Body of pancreas (tissue), 4 donors: ENCODE data around the gene NPW. TPM values are rescaled to one million over a fixed set of nuclear protein-coding genes. Genes with fewer than 3 reads are reported as not detected.

ENCODE experiments used
- ATAC-seq: fragments of 150-250 bp; one replicate; pipeline ENCODE4 v1.9.1; 2016
- DNase-seq, 4 donors: peaks; one replicate each; pipeline ENCODE4 v3.0.0-alpha.2; 2019
- H3K27ac ChIP-seq, 4 donors: fragments of 200-600 bp; sonication (generic); 1 replicate in 3 of 4; 2 replicates in 1 of 4; pipeline versions ENCODE4 v1.5.1 to v1.6.1; 2016 to 2019; ENCODE audit warnings: mild to moderate bottlenecking in 1 of 4, mixed read lengths in 1 of 4, moderate library complexity in 1 of 4
- H3K27me3 ChIP-seq, 2 donors: fragments of 200-600 bp; sonication (generic); one replicate each; pipeline ENCODE4 v1.6.0; 2016; ENCODE audit warnings: mild to moderate bottlenecking in 1 of 2
- H3K36me3 ChIP-seq, 2 donors: fragments of 200-600 bp; sonication (generic); replicated peaks in 1 of 2; 2 replicates each; pipeline ENCODE4 v1.5.1; 2016; ENCODE audit warnings: low read depth in 2 of 2; ENCODE audit not compliant: insufficient read depth in 1 of 2
- H3K4me1 ChIP-seq: fragments of 200-600 bp; sonication (generic); one replicate; pipeline ENCODE4 v1.6.0; 2016
- H3K4me3 ChIP-seq, 2 donors: fragments of 200-600 bp; sonication (generic); 1 replicate in 1 of 2; 2 replicates in 1 of 2; pipeline ENCODE4 v1.5.1; 2016 to 2019
- H3K9me3 ChIP-seq, 3 donors: fragments of 200-600 bp; sonication (generic); 1 replicate in 2 of 3; 2 replicates in 1 of 3; pipeline ENCODE4 v1.5.1; 2016
- CTCF ChIP-seq, 7 experiments: fragments of 450-650 bp in 4 of 7; fragments of 200-600 bp in 3 of 7; sonication (generic) in 3 of 7; IDR thresholded peaks; one replicate each; pipeline ENCODE4 v1.5.1; 2016 to 2019; ENCODE audit warnings: antibody characterized with exemption in 7 of 7
- POLR2A ChIP-seq, 3 donors: fragments of 450-650 bp; IDR thresholded peaks; one replicate each; pipeline ENCODE4 v1.6.1; 2016; ENCODE audit warnings: antibody characterized with exemption in 3 of 3, mild to moderate bottlenecking in 2 of 3
- WGBS, 2 donors: methylation state at CpG; one replicate each; pipeline ENCODE4 v1.1.5; 2017; 5-methylcytosine and 5-hydroxymethylcytosine counted together
- intact Hi-C: fragments of 100-400 bp; cut with DNase I; formaldehyde crosslinking; loops from one replicate; pipeline ENCODE4 v1.15.1; 2023
- total RNA-seq, 2 donors: library from RNA; depleted of rRNA; stranded (reverse); fragments of >200 nt; gene quantifications; one replicate each; pipeline ENCODE4 v1.1.0, GENCODE V29; 2016

Gene NPW
- total RNA-seq, 2 donors from 2014 or later = not detected

DNA sequence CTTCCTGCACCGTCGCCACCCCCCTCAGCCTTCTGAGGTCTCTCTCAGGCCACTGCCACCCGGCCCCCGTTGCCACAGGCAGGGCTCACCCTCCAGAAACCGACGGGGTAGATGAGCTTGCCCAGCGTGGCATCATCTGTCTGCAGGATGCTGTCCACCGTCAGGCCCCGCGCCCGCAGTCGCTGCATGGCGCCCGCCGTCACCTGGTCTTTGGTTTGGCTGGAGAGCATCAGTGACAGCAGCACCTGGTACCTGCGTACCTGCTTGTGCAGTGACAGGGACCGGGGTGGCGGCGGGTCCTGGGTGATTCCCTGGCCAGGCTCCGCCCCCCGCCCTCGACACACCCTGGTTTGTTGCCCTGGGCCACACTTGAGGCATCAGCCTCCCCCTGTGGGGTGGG lies 25.0 kb downstream of the NPW start:
- no peak for TF ChIP-seq CTCF (IDR thresholded peaks at IDR 0.05)
- Histone ChIP-seq H3K36me3 (no peaks in the 10 kb centered on the region), H3K9me3 (no peaks in the 10 kb centered on the region), H3K4me1 (peaks cover 29% of the 10 kb centered on the region), H3K27ac (no peak overlapping the region), H3K27me3 (no peaks in the 10 kb centered on the region), H3K4me3 (no peak overlapping the region)
- intact Hi-C loops = no loop called here
- WGBS, 2 donors = 88 to 96% methylated on average over 18 to 22 of the region's 22 CpGs
- DNase-seq (no peak), ATAC-seq (no peak)

GRCh38 chr16:2045965-2046892 lies 26.6 kb downstream of the NPW start:
- H3K4me3 ChIP-seq = no peak overlapping the region
- H3K4me1 ChIP-seq = peaks cover 18% of the 10 kb centered on the region
- H3K27ac ChIP-seq = peak overlapping the region in 2 of 4 donors; percentile 64 to 65
- DNase-seq = no peak
- no peaks in the 10 kb centered on the region for H3K27me3 ChIP-seq
- no peaks in the 10 kb centered on the region for H3K9me3 ChIP-seq
- no peaks in the 10 kb centered on the region for H3K36me3 ChIP-seq
- ATAC-seq = no peak
- intact Hi-C loops = no loop called here
- no peak for TF ChIP-seq CTCF (IDR thresholded peaks at IDR 0.05)
- no peak for TF ChIP-seq POLR2A (IDR thresholded peaks at IDR 0.05)
- 85 to 87% methylated on average over 10 to 21 of the region's 21 CpGs for WGBS, 2 donors

GRCh38 chr16:2046893-2047329 lies 27.3 kb downstream of the NPW start:
- WGBS, 2 donors = 2 to 21% methylated on average over 7 to 8 of the region's 8 CpGs
- H3K27me3 ChIP-seq = no peaks in the 10 kb centered on the region
- H3K36me3 ChIP-seq = no peaks in the 10 kb centered on the region
- TF ChIP-seq POLR2A (IDR thresholded peaks at IDR 0.05) = no peak
- no peak for TF ChIP-seq CTCF (IDR thresholded peaks at IDR 0.05)
- peak overlapping the region in 3 of 4 donors; percentile 40 to 65 (median 64) for H3K27ac ChIP-seq
- peak overlapping the region; percentile 66 to 67 for H3K4me3 ChIP-seq
- intact Hi-C loops = no loop called here
- ATAC-seq (no peak), DNase-seq (no peak)
- H3K4me1 ChIP-seq = peaks cover 18% of the 10 kb centered on the region
- H3K9me3 ChIP-seq = no peaks in the 10 kb centered on the region

- H3K36me3 ChIP-seq = no peaks in the 10 kb centered on the region
- no peaks in the 10 kb centered on the region for H3K27me3 ChIP-seq
- peak; percentile 96 to 97 (median 96) for DNase-seq
- peak within 1 kb of the TSS; percentile 66 to 67 for H3K4me3 ChIP-seq
- TF ChIP-seq POLR2A (IDR thresholded peaks at IDR 0.05) = peak in 2 of 3 donors; percentile 32 to 37
- TF ChIP-seq CTCF (IDR thresholded peaks at IDR 0.05) = peak; percentile 15 to 75 (median 45)
- peaks cover 18% of the 10 kb centered on the region for H3K4me1 ChIP-seq
- H3K9me3 ChIP-seq = no peaks in the 10 kb centered on the region
- WGBS, 2 donors = 0 to 3% methylated on average over 5 to 72 of the region's 81 CpGs
- peak; percentile 97 for ATAC-seq
- intact Hi-C loops = no loop called here
- peak within 1 kb of the TSS; percentile 45 to 65 (median 56) for H3K27ac ChIP-seq
Measured at GRCh38 chr16:2047330-2048115, 27.9 kb downstream of the NPW start, which contains the start of the genes NTHL1 and TSC2. TSS of gene NTHL1 (minus strand) at chr16:2047834. CDS start at chr16:2047823, 11 bp downstream. TSS of gene TSC2 (plus strand) at chr16:2047985. CDS start at chr16:2048616, 631 bp downstream.
